ENCODE data around the gene GRIK4. TPM values are rescaled to one million over a fixed set of nuclear protein-coding genes. Genes with fewer than 3 reads are reported as not detected.

Gene GRIK4
- total RNA-seq, 1 experiment from 2014 or later = not detected

- H2AFZ ChIP-seq (ENCODE audit: low read length) = no peak overlapping the region
- H3K27ac ChIP-seq (ENCODE audit: low read length) = no peak overlapping the region
- TF ChIP-seq EZH2 (IDR thresholded peaks at IDR 0.05; ENCODE audit: low read length, unreplicated experiment) (no peak), EZH2phosphoT487 (IDR thresholded peaks at IDR 0.05; ENCODE audit: borderline replicate concordance, low read length) (no peak)
- TF ChIP-seq, protein P1, sequence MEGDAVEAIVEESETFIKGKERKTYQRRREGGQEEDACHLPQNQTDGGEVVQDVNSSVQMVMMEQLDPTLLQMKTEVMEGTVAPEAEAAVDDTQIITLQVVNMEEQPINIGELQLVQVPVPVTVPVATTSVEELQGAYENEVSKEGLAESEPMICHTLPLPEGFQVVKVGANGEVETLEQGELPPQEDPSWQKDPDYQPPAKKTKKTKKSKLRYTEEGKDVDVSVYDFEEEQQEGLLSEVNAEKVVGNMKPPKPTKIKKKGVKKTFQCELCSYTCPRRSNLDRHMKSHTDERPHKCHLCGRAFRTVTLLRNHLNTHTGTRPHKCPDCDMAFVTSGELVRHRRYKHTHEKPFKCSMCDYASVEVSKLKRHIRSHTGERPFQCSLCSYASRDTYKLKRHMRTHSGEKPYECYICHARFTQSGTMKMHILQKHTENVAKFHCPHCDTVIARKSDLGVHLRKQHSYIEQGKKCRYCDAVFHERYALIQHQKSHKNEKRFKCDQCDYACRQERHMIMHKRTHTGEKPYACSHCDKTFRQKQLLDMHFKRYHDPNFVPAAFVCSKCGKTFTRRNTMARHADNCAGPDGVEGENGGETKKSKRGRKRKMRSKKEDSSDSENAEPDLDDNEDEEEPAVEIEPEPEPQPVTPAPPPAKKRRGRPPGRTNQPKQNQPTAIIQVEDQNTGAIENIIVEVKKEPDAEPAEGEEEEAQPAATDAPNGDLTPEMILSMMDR (conservative IDR thresholded peaks at IDR 0.05; ENCODE audit: low read depth, low read length) = no peak
- no peaks in the 10 kb centered on the region for H3K4me1 ChIP-seq (ENCODE audit: insufficient read depth, low read length)
- H3K27me3 ChIP-seq (ENCODE audit: low read length) = peaks cover 92% of the 10 kb centered on the region
- POLR2A ChIA-PET (ENCODE audit: unreplicated experiment) = no interaction called here
- H4K20me1 ChIP-seq (ENCODE audit: low read length) = no peaks in the 10 kb centered on the region
- no peak overlapping the region for H3K9ac ChIP-seq (ENCODE audit: low read length)
- ATAC-seq (no peak), DNase-seq (no peak)
- no peaks in the 10 kb centered on the region for H3K9me3 ChIP-seq (ENCODE audit: low read length)
- no peaks in the 10 kb centered on the region for H3F3A ChIP-seq (ENCODE audit: low read length, unreplicated experiment)
- no peaks in the 10 kb centered on the region for H3K79me2 ChIP-seq (ENCODE audit: low read length)
- intact Hi-C loops (cut with micrococcal nuclease) = no loop called here
- no peak overlapping the region for H3K4me3 ChIP-seq (ENCODE audit: low read length)
- H3K9me2 ChIP-seq (replicated peaks; ENCODE audit: low read length) = no peaks in the 10 kb centered on the region
- BruUV-seq (replicated peaks) = no TSS peak
- H3K4me2 ChIP-seq (ENCODE audit: low read length) = no peak overlapping the region
- no peaks in the 10 kb centered on the region for H3K36me3 ChIP-seq (ENCODE audit: low read depth, low read length)
- CTCF ChIA-PET = interaction anchor here (0.5 kb wide), 1 partner anchor 11 kb away, joined by 3 read pairs; no protein-coding TSS in a partner anchor
Observed at GRCh38 chr11:120996973-120997372, 485.4 kb downstream of the GRIK4 start.

DNA sequence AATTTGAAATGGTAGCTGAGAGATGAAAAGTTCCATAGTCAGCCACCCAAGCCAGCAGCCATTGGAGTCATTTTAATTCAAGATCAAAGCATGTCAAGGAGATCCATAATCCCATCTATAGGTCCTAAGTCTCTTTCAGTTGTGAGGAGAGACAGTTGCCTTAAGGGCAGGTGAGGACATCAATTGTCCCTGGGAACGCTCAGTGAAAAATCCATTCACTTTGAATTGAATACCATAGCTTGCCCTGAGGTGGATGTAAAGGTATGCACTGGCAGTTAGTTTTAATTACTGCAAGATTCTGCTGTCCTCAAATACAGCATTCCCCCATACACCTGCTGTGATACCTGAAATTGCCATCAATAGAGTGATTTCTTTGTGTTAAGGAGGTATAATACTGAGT lies 487.0 kb downstream of the GRIK4 start:
- Histone ChIP-seq H3K79me2 (ENCODE audit: low read length) (no peaks in the 10 kb centered on the region), H3K9me2 (replicated peaks; ENCODE audit: low read length) (no peaks in the 10 kb centered on the region), H3K27me3 (ENCODE audit: low read length) (peaks cover 87% of the 10 kb centered on the region), H3K27ac (ENCODE audit: low read length) (no peak overlapping the region), H4K20me1 (ENCODE audit: low read length) (no peaks in the 10 kb centered on the region), H3F3A (ENCODE audit: low read length, unreplicated experiment) (no peaks in the 10 kb centered on the region), H3K9ac (ENCODE audit: low read length) (no peak overlapping the region), H2AFZ (ENCODE audit: low read length) (no peak overlapping the region), H3K9me3 (ENCODE audit: low read length) (no peaks in the 10 kb centered on the region), H3K4me1 (ENCODE audit: insufficient read depth, low read length) (no peaks in the 10 kb centered on the region), H3K36me3 (ENCODE audit: low read depth, low read length) (no peaks in the 10 kb centered on the region), H3K4me3 (ENCODE audit: low read length) (no peak overlapping the region), H3K4me2 (ENCODE audit: low read length) (no peak overlapping the region)
- ChIA-PET POLR2A (ENCODE audit: unreplicated experiment) (no interaction called here), CTCF (no interaction called here)
- no peak for ATAC-seq
- intact Hi-C loops (cut with micrococcal nuclease) = no loop called here
- no peak for DNase-seq
- no peak for TF ChIP-seq EZH2 (IDR thresholded peaks at IDR 0.05; ENCODE audit: low read length, unreplicated experiment)
- TF ChIP-seq, protein P1 (conservative IDR thresholded peaks at IDR 0.05; ENCODE audit: low read depth, low read length) = no peak
- no peak for TF ChIP-seq EZH2phosphoT487 (IDR thresholded peaks at IDR 0.05; ENCODE audit: borderline replicate concordance, low read length)
- BruUV-seq (replicated peaks) = no TSS peak

DNA sequence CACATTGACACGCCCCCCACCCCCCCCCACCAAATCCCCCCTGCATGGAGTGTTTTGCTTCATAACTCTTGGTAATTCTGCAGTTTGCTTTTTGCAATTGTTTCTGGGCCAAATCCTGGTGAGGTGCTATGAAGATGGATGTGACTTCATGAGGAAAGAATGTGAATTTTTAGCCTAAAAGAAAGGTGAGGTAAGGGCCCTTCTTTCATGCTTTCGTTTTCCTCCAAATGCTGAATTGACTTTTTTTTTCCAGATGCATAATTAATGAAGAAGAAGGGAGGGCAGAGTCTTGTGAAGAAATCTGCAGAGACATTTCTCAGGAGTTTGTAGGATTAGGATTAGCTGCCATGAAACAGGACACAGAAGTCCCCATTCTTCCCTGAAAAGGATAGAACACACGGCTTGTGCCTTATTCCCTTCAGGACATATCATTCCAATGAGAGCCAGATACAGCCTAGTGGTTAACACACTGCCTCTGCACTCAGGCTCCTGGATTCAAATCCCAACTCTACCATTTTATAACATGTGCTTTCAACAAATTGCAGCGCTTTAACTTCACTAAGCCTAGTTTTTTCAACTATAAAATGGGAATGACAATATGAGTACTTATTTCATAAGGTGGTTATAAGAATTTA lies 492.8 kb downstream of the GRIK4 start:
- Histone ChIP-seq H3K4me2 (ENCODE audit: low read length) (no peak overlapping the region), H4K20me1 (ENCODE audit: low read length) (no peaks in the 10 kb centered on the region), H3K9ac (ENCODE audit: low read length) (no peak overlapping the region), H3K4me1 (ENCODE audit: insufficient read depth, low read length) (no peaks in the 10 kb centered on the region), H3K27me3 (ENCODE audit: low read length) (peaks cover 74% of the 10 kb centered on the region), H3K36me3 (ENCODE audit: low read depth, low read length) (no peaks in the 10 kb centered on the region), H3K9me3 (ENCODE audit: low read length) (no peaks in the 10 kb centered on the region), H3K4me3 (ENCODE audit: low read length) (no peak overlapping the region), H3K9me2 (replicated peaks; ENCODE audit: low read length) (no peaks in the 10 kb centered on the region), H3K79me2 (ENCODE audit: low read length) (no peaks in the 10 kb centered on the region), H3K27ac (ENCODE audit: low read length) (no peak overlapping the region), H2AFZ (ENCODE audit: low read length) (no peak overlapping the region), H3F3A (ENCODE audit: low read length, unreplicated experiment) (no peaks in the 10 kb centered on the region)
- DNase-seq = no peak
- POLR2A ChIA-PET (ENCODE audit: unreplicated experiment) = no interaction called here
- BruUV-seq (replicated peaks) = no TSS peak
- no peak for ATAC-seq
- CTCF ChIA-PET = no interaction called here
- TF ChIP-seq, protein P1 (conservative IDR thresholded peaks at IDR 0.05; ENCODE audit: low read depth, low read length) = no peak
- TF ChIP-seq EZH2phosphoT487 (IDR thresholded peaks at IDR 0.05; ENCODE audit: borderline replicate concordance, low read length) = no peak
- no peak for TF ChIP-seq EZH2 (IDR thresholded peaks at IDR 0.05; ENCODE audit: low read length, unreplicated experiment)
- intact Hi-C loops (cut with micrococcal nuclease) = no loop called here

All from PC-3 (cell line).